Natural killer cell treated with Interleukin-12 subunit alpha and Interleukin-12 subunit beta and Interleukin-15 and Interleukin-18, amount 100 ng/mL, for 72 hours (primary cell): ENCODE data around the gene SLC43A2. TPM values are rescaled to one million over a fixed set of nuclear protein-coding genes. Genes with fewer than 3 reads are reported as not detected.

Source experiments
- ATAC-seq, 2 donors: fragments of 150-1000 bp; cut with Tn5 transposase in 1 of 2; sonication (Bioruptor Pico), chemical (Tn5 transposase) in 1 of 2; 2 replicates each; pipeline ENCODE4 v1.10.0; 2021
- DNase-seq: peaks from one replicate; pipeline ENCODE4 v3.0.0; 2022; ENCODE audit warnings: low spot score
- H3K27ac Mint-ChIP-seq, 2 donors: 1 replicate in 1 of 2; 2 replicates in 1 of 2; pipeline ENCODE4 v1.8.0; 2022; ENCODE audit warnings: mixed read lengths in 2 of 2, mild to moderate bottlenecking in 1 of 2, moderate library complexity in 1 of 2
- H3K27me3 Mint-ChIP-seq, 2 donors: 1 replicate in 1 of 2; 2 replicates in 1 of 2; pipeline ENCODE4 v1.8.0; 2022; ENCODE audit warnings: mixed read lengths in 2 of 2
- H3K36me3 Mint-ChIP-seq: one replicate; pipeline ENCODE4 v1.8.0; 2022; ENCODE audit warnings: mixed read lengths
- H3K4me1 Mint-ChIP-seq, 2 donors: 1 replicate in 1 of 2; 2 replicates in 1 of 2; pipeline ENCODE4 v1.8.0; 2022; ENCODE audit warnings: low read depth in 2 of 2, mixed read lengths in 2 of 2, mild to moderate bottlenecking in 1 of 2
- H3K4me3 Mint-ChIP-seq: one replicate; pipeline ENCODE4 v1.8.0; 2022; ENCODE audit warnings: mixed read lengths
- H3K9me3 Mint-ChIP-seq: 2 replicates; pipeline ENCODE4 v1.8.0; 2022; ENCODE audit warnings: mixed read lengths
- total RNA-seq, 2 donors: library from RNA; stranded (reverse); gene quantifications; one replicate each; pipeline ENCODE4 v1.2.3, GENCODE V29; 2022

Gene SLC43A2
- total RNA-seq, 2 donors from 2014 or later = 4.9 to 5.0 TPM

GRCh38 chr17:1648173-1648962, 19.7 kb upstream of the SLC43A2 start:
- peaks cover 7% of the 10 kb centered on the region for H3K36me3 Mint-ChIP-seq
- peaks cover 8 to 25% of the 10 kb centered on the region in 2 donors for H3K4me1 Mint-ChIP-seq
- H3K27me3 Mint-ChIP-seq = no peaks in the 10 kb centered on the region
- no peak for DNase-seq
- no peaks in the 10 kb centered on the region for H3K9me3 Mint-ChIP-seq
- no peak overlapping the region for H3K27ac Mint-ChIP-seq
- peak overlapping the region; percentile 54 for H3K4me3 Mint-ChIP-seq
- no peak for ATAC-seq

- ATAC-seq = no peak
- Mint-ChIP-seq H3K27me3 (no peaks in the 10 kb centered on the region), H3K4me3 (no peak overlapping the region), H3K9me3 (no peaks in the 10 kb centered on the region), H3K36me3 (peaks cover under 1% of the 10 kb centered on the region), H3K27ac (no peak overlapping the region), H3K4me1 (peaks cover 8 to 25% of the 10 kb centered on the region in 2 donors)
- no peak for DNase-seq
Observed at GRCh38 chr17:1647802-1648171, 19.2 kb upstream of the SLC43A2 start.

DNA sequence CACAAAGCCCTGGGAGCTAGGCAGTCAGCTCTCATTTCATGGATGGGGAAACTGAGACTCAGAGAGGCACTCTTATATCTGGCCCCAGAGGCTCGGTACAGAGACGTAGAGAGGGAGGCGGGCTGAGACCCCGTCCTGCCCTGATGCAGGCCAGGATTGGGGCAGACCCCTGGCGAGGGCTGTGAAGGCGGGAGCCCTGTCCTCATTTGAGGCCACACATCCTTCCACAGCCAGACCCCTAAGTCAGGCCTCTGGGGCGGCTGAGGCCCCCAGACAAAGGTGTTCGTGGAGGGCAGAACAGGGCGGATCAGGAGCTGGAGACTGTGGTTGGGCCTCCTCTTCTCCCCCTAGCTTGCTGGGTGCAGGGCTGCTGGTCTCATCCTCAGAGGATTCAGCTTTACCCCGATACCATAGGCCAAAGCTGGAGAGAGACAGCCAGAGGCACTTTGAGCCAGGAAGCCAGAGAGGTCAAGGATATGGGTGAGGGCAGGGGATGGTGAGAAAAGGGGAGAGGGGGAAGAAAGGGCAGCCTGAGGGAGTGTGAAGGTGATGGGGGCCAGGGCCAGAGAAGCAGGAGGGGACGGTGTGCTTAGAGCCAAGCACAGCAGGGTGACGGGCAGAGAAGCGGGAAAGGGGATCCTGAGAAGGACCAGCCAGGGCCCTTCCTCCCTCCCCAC, 17.7 kb upstream of the SLC43A2 start:
- Mint-ChIP-seq H3K27ac (peak overlapping the region in 1 of 2 donors; percentile 9), H3K9me3 (no peaks in the 10 kb centered on the region), H3K27me3 (no peaks in the 10 kb centered on the region), H3K4me1 (peaks cover 8 to 25% of the 10 kb centered on the region in 2 donors), H3K4me3 (no peak overlapping the region), H3K36me3 (no peaks in the 10 kb centered on the region)
- ATAC-seq (no peak), DNase-seq (no peak)

DNA sequence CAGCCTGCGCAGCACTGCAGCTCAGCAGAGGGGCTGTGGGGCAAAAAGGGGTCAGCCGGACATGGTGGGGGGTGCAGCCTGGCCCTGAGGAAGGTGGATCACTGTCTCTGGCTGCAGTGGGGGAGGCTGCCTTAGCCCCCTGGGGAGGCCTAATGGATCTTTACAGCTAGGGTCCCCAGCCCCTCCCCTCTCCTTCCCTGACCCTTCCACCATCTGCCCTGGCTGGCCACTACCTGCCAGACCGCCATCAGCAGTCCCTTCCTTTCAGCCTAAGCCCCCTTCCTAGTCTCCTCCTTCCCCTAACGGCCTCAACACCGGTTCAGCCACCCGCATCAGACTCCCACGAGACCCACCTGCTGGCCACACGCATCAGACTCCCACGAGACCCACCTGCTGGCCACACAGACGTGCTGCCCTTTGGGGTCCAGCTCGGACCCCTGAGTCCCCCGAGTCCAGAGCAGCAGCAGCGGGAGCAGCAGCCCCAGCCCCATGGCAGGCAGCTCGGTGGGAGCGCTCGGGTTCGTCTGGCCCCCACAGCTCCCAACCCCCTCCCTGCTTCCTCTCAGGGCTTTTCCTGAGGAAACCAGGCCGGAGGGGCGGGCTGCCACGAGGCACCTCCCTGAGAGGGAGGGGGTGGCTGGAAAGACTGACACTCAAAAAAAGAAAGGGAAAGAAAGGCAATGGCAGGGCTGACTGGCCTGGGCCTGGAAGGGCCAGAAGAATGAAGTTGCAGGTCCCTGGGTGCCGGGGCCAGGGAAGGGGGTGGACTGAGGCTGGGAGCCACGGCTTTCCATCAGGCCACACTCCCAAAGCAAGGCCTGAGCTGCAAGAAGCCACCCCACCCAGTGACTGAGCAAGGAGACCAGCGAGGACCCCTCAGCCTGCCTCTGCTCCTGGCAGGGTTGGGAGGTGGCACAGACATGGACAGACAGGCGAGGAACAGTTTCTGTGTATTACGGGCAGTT, 16.9 kb upstream of the SLC43A2 start, which contains the start of gene SCARF1:
TSS of gene SCARF1 (minus strand) at position 526 of the 965 bp plus-strand sequence. CDS start at position 491, 35 bp downstream.
- H3K4me3 Mint-ChIP-seq = peak within 1 kb of the TSS; percentile 85
- ATAC-seq = no peak
- no peaks in the 10 kb centered on the region for H3K27me3 Mint-ChIP-seq
- H3K9me3 Mint-ChIP-seq = no peaks in the 10 kb centered on the region
- H3K27ac Mint-ChIP-seq = peak within 1 kb of the TSS; percentile 69 to 86
- DNase-seq = no peak
- no peaks in the 10 kb centered on the region for H3K36me3 Mint-ChIP-seq
- H3K4me1 Mint-ChIP-seq = peaks cover 8 to 28% of the 10 kb centered on the region in 2 donors

- Mint-ChIP-seq H3K36me3 (no peaks in the 10 kb centered on the region), H3K4me1 (peaks cover 8 to 26% of the 10 kb centered on the region in 2 donors), H3K4me3 (peak overlapping the region; percentile 85), H3K27ac (peak overlapping the region; percentile 69 to 86), H3K27me3 (no peaks in the 10 kb centered on the region), H3K9me3 (no peaks in the 10 kb centered on the region)
- ATAC-seq = no peak
- no peak for DNase-seq
Observed at GRCh38 chr17:1644493-1645206, 16.0 kb upstream of the SLC43A2 start.

GRCh38 chr17:1643999-1644492, 15.4 kb upstream of the SLC43A2 start:
- ATAC-seq (peak in 1 of 2 donors; percentile 22), DNase-seq (no peak)
- Mint-ChIP-seq H3K9me3 (no peaks in the 10 kb centered on the region), H3K4me3 (peak overlapping the region; percentile 85), H3K4me1 (peaks cover 8 to 26% of the 10 kb centered on the region in 2 donors), H3K27me3 (no peaks in the 10 kb centered on the region), H3K36me3 (no peaks in the 10 kb centered on the region), H3K27ac (peak overlapping the region; percentile 69 to 86)

- DNase-seq (no peak), ATAC-seq (peak; percentile 63 to 68)
- Mint-ChIP-seq H3K36me3 (no peaks in the 10 kb centered on the region), H3K9me3 (no peaks in the 10 kb centered on the region), H3K4me1 (peaks cover 8 to 26% of the 10 kb centered on the region in 2 donors), H3K4me3 (peak overlapping the region; percentile 85), H3K27me3 (no peaks in the 10 kb centered on the region), H3K27ac (no peak overlapping the region)
Observed at GRCh38 chr17:1643293-1643998, 14.8 kb upstream of the SLC43A2 start.

DNA sequence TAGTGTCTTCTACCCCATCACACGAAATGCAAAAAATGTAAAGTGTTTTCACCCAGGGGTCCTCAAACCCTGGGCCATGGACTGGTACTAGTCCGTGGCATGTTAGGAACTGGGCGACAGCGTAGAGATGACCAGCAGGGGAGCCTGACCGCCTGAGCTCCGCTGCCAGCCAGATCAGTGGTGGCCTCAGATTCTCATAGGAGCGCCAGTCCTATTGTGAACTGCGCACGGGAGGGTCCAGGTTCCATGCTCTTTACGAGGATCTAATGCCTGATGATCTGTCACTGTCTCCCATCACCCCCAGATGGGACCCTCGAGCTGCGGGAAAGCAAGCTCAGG, 12.4 kb upstream of the SLC43A2 start:
- peak overlapping the region in 1 of 2 donors; percentile 47 for H3K27ac Mint-ChIP-seq
- no peaks in the 10 kb centered on the region for H3K27me3 Mint-ChIP-seq
- DNase-seq (no peak), ATAC-seq (no peak)
- no peak overlapping the region for H3K4me3 Mint-ChIP-seq
- H3K36me3 Mint-ChIP-seq = no peaks in the 10 kb centered on the region
- H3K4me1 Mint-ChIP-seq = peaks cover 8 to 20% of the 10 kb centered on the region in 2 donors
- H3K9me3 Mint-ChIP-seq = no peaks in the 10 kb centered on the region

DNA sequence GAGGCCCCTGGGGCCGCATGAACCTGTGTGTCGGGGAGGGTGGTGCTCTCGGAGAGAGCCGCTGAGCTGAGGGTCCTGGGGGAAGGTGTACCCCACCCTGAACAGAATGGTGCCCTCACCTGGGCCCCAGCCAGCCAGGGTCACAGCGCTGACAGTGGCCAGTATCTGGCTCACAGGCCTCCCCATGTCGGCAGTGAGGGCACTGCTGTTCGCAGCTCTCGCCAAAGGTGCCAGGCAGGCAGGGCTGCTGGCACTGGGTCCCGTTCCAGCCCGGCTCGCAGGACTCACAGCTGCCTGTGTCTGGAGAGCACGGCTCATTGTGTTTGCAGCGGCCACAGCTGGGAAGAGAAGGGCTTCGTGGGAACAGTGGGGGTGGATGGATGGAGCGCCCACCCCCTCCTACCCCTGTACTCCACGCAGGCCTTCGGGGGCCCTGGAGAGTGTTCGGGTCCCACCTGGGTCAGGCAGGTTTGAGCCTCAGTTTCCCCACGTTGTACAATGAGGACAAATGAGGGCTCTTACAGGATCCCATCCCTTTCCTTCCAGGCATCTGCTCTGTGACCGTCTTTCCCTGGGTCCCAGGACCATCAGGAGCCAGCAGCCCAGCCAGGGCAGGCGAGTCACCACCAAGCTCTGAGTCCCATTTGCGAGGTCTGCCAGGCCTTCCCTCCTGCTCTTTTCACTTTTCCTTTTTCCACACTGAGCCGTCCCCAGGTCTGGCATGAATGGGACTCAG, 11.9 kb upstream of the SLC43A2 start:
- ATAC-seq = no peak
- Mint-ChIP-seq H3K27ac (peak overlapping the region in 1 of 2 donors; percentile 47), H3K27me3 (no peaks in the 10 kb centered on the region), H3K9me3 (no peaks in the 10 kb centered on the region), H3K4me1 (peaks cover 8 to 15% of the 10 kb centered on the region in 2 donors), H3K36me3 (no peaks in the 10 kb centered on the region), H3K4me3 (no peak overlapping the region)
- no peak for DNase-seq

DNA sequence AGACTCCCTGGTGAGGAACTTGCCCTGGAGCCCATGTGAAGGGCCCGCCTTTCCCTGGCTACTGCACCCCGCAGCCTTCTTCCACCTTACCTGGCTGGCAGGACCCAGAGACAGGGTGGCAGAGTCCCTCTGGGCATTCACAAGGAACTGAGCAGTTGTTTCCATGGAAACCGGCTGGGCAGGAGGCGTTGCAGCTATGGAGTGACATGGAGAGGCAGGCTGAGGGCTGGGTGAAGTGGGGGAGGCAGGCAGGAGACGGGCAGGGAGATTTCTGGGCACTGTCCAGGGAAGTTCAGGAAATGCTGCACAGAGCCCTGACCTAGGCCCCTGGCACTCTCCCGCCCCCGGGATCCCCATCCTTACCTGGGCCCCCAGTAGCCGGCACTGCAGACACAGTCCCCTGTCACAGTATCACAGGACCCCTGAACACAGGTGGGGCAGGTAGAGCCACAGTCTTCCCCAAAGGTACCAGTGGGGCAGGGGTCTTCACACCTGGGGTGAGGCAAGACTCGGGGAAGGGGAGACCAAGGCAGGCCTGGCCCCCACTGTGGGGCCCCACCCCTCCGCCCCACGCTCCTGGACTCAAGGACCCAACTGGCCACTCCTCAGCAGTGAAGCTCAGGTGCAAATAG, 11.0 kb upstream of the SLC43A2 start:
- H3K4me1 Mint-ChIP-seq = peaks cover 8 to 11% of the 10 kb centered on the region in 2 donors
- H3K9me3 Mint-ChIP-seq = no peaks in the 10 kb centered on the region
- DNase-seq (no peak), ATAC-seq (no peak)
- no peaks in the 10 kb centered on the region for H3K27me3 Mint-ChIP-seq
- H3K4me3 Mint-ChIP-seq = no peak overlapping the region
- H3K27ac Mint-ChIP-seq = no peak overlapping the region
- no peaks in the 10 kb centered on the region for H3K36me3 Mint-ChIP-seq

GRCh38 chr17:1638624-1639300, 10.1 kb upstream of the SLC43A2 start:
- Mint-ChIP-seq H3K36me3 (no peaks in the 10 kb centered on the region), H3K27me3 (no peaks in the 10 kb centered on the region), H3K4me3 (no peak overlapping the region), H3K4me1 (peaks cover 0 to 3% of the 10 kb centered on the region in 2 donors), H3K9me3 (no peaks in the 10 kb centered on the region), H3K27ac (no peak overlapping the region)
- no peak for ATAC-seq
- DNase-seq = no peak
